GM21526 (cell line): ENCODE measurements around the gene STK40.
A peak's percentile ranks its signal among the peaks of the same experiment; 100 is the strongest.

ENCODE experiments used
- ATAC-seq: cut with Tn5 transposase; IDR thresholded peaks from one replicate; pipeline ENCODE4 v1.9.1; 2021; ENCODE audit warnings: moderate library complexity; ENCODE audit not compliant: unreplicated experiment, low FRiP score

The STK40 gene

GRCh38 chr1:36400514-36400824, 14.7 kb upstream of the STK40 start:
- ATAC-seq: no peak

GRCh38 chr1:36398370-36398977, 12.8 kb upstream of the STK40 start:
- no peak for ATAC-seq

- peak; percentile 40 for ATAC-seq
These were observed 11.9 kb upstream of the STK40 start, which contains the start of gene LSM10 for GRCh38 chr1:36397378-36398230. LSM10 (minus strand) TSS chr1:36397908; CDS start chr1:36394129, 3,779 bp downstream.

- ATAC-seq: peak; percentile 11
These were observed 11.3 kb upstream of the STK40 start for GRCh38 chr1:36397083-36397377.

- ATAC-seq: no peak
These were observed 10.6 kb upstream of the STK40 start for GRCh38 chr1:36396359-36396758.

- no peak for ATAC-seq
These were observed 8.0 kb upstream of the STK40 start for GRCh38 chr1:36393686-36394085.

- ATAC-seq: no peak
These were observed 7.1 kb upstream of the STK40 start for GRCh38 chr1:36392836-36393235.

GRCh38 chr1:36391271-36391670, 5.5 kb upstream of the STK40 start:
- no peak for ATAC-seq

- no peak for ATAC-seq
These were observed 4.7 kb upstream of the STK40 start for GRCh38 chr1:36390411-36390810.

- ATAC-seq: no peak
These were observed 4.3 kb upstream of the STK40 start for GRCh38 chr1:36389999-36390398.

- ATAC-seq: no peak
These were observed 3.5 kb upstream of the STK40 start for GRCh38 chr1:36389261-36389660.

- no peak for ATAC-seq
These were observed 1.6 kb upstream of the STK40 start for GRCh38 chr1:36387141-36387949.

- ATAC-seq: peak; percentile 35
These were observed 779 bp upstream of the STK40 start for GRCh38 chr1:36386265-36387140.

GRCh38 chr1:36384542-36385409, 948 bp downstream of the STK40 start:
- ATAC-seq: no peak

- ATAC-seq: no peak
These were observed 2.5 kb downstream of the STK40 start for GRCh38 chr1:36383240-36383639.

- no peak for ATAC-seq
These were observed 3.1 kb downstream of the STK40 start for GRCh38 chr1:36382669-36383068.

- no peak for ATAC-seq
These were observed 3.5 kb downstream of the STK40 start for GRCh38 chr1:36382231-36382630.

GRCh38 chr1:36381405-36381804, 4.3 kb downstream of the STK40 start:
- ATAC-seq: no peak

GRCh38 chr1:36380782-36381181, 4.9 kb downstream of the STK40 start:
- ATAC-seq: no peak
